Measurements from ENCODE around the gene GGT6.
"Not testable (repeated sequence)": the region's sequence is repeated elsewhere in the genome, so short reads cannot be mapped to it uniquely, and the experiment has no call there.

DNA sequence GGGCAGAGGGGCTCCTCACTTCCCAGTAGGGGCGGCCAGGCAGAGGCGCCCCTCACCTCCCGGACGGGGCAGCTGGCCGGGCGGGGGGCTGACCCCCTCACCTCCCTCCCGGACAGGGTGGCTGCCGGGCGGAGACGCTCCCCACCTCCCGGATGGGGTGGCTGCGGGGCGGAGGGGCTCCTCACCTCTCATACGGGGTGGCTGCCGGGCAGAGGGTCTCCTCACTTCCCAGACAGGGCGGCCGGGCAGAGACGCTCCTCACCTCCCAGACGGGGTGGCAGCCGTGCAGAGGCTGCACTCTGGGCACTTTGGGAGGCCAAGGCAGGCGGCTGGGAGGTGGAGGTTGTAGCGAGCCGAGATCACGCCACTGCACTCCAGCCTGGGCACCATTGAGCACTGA lies 18.0 kb upstream of the GGT6 start:
- TF ChIP-seq, protein P1, sequence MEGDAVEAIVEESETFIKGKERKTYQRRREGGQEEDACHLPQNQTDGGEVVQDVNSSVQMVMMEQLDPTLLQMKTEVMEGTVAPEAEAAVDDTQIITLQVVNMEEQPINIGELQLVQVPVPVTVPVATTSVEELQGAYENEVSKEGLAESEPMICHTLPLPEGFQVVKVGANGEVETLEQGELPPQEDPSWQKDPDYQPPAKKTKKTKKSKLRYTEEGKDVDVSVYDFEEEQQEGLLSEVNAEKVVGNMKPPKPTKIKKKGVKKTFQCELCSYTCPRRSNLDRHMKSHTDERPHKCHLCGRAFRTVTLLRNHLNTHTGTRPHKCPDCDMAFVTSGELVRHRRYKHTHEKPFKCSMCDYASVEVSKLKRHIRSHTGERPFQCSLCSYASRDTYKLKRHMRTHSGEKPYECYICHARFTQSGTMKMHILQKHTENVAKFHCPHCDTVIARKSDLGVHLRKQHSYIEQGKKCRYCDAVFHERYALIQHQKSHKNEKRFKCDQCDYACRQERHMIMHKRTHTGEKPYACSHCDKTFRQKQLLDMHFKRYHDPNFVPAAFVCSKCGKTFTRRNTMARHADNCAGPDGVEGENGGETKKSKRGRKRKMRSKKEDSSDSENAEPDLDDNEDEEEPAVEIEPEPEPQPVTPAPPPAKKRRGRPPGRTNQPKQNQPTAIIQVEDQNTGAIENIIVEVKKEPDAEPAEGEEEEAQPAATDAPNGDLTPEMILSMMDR (IDR thresholded peaks at IDR 0.05), result not testable (repeated sequence)
- not testable (repeated sequence) for TF ChIP-seq POLR2A (IDR thresholded peaks at IDR 0.05)
